ENCODE data around the gene STYXL1.

- TF ChIP-seq CTCF (IDR thresholded peaks at IDR 0.05; ENCODE audit: low read depth, low read length, poor library complexity, severe bottlenecking): no peak
- no peak for TF ChIP-seq EZH2phosphoT487 (IDR thresholded peaks at IDR 0.05; ENCODE audit: borderline replicate concordance, low read length)
Observed at GRCh38 chr7:75988568-75989499, 59.0 kb downstream of the STYXL1 start.
